Smooth muscle cell (in vitro differentiated cells): ENCODE measurements around the gene DUXB. TPM values are rescaled to one million over a fixed set of nuclear protein-coding genes. Genes with fewer than 3 reads are reported as not detected.

Experiments used
- DNase-seq: peaks from one replicate; lab custom pipeline; 2025; ENCODE audit not compliant: unreplicated experiment; lab: John Stamatoyannopoulos, UW
- H2AFZ ChIP-seq: fragments of 200-600 bp; sonication (generic); 2 replicates; pipeline ENCODE4 v1.6.0; 2016; ENCODE audit warnings: antibody characterized with exemption, low read depth, mild to moderate bottlenecking
- H3F3A ChIP-seq: fragments of 200-600 bp; sonication (generic); 2 replicates; pipeline ENCODE4 v1.6.0; 2017; ENCODE audit warnings: antibody characterized with exemption, low read depth
- H3K27ac ChIP-seq: fragments of 200-600 bp; sonication (generic); 2 replicates; pipeline ENCODE4 v1.5.1; 2016; ENCODE audit warnings: low read depth, mild to moderate bottlenecking
- H3K27me3 ChIP-seq: fragments of 200-600 bp; sonication (generic); 2 replicates; pipeline ENCODE4 v1.6.1; 2016; ENCODE audit warnings: low read depth, mild to moderate bottlenecking
- H3K36me3 ChIP-seq: fragments of 200-600 bp; sonication (generic); 2 replicates; pipeline ENCODE4 v1.5.1; 2016; ENCODE audit warnings: low read depth
- H3K4me1 ChIP-seq: fragments of 200-600 bp; sonication (generic); 2 replicates; pipeline ENCODE4 v1.5.1; 2016; ENCODE audit warnings: low read depth
- H3K4me2 ChIP-seq: fragments of 200-600 bp; sonication (generic); 2 replicates; pipeline ENCODE4 v1.6.0; 2016; ENCODE audit warnings: mild to moderate bottlenecking
- H3K4me3 ChIP-seq: fragments of 200-600 bp; sonication (generic); 2 replicates; pipeline ENCODE4 v1.5.1; 2016; ENCODE audit warnings: mild to moderate bottlenecking
- H3K79me2 ChIP-seq: fragments of 200-600 bp; sonication (generic); 2 replicates; pipeline ENCODE4 v1.6.0; 2016; ENCODE audit warnings: low read depth, mild to moderate bottlenecking
- H3K9ac ChIP-seq: fragments of 200-600 bp; sonication (generic); 2 replicates; pipeline ENCODE4 v1.6.0; 2016; ENCODE audit warnings: low read depth
- H3K9me3 ChIP-seq: fragments of 200-600 bp; sonication (generic); replicated peaks from 2 replicates; pipeline ENCODE4 v1.5.1; 2016; ENCODE audit warnings: low read depth
- H4K20me1 ChIP-seq: fragments of 200-600 bp; sonication (generic); 2 replicates; pipeline ENCODE4 v1.6.0; 2016; ENCODE audit warnings: low read depth
- CTCF ChIP-seq: fragments of 200-600 bp; sonication (generic); IDR thresholded peaks from 2 replicates; pipeline ENCODE4 v1.5.1; 2017; ENCODE audit warnings: borderline replicate concordance, mild to moderate bottlenecking, antibody characterized with exemption; ENCODE audit not compliant: insufficient read depth, poor library complexity, severe bottlenecking
- WGBS: methylation state at CpG from one replicate; pipeline ENCODE4 v1.1.7; 2016; ENCODE audit warnings: low lambda C conversion rate; 5-methylcytosine and 5-hydroxymethylcytosine counted together
- polyA plus RNA-seq: library from polyadenylated mRNA; unstranded; fragments of >200 nt; fragmentation: Nextera tagmentation; extraction: Ambion mirVana; gene quantifications from 2 replicates; pipeline ENCODE4 v1.2.1, GENCODE V29; 2016
- total RNA-seq: library from RNA; depleted of rRNA; stranded (reverse); fragments of >200 nt; gene quantifications from 2 replicates; pipeline ENCODE4 v1.2.3, GENCODE V29; 2014

Gene DUXB
- total and polyA plus RNA-seq, 2 experiments from 2014 or later: not detected

GRCh38 chr16:75679366-75679765 is 21.9 kb downstream of the DUXB start:
- 94% methylated on average over 5 of the region's 5 CpGs for WGBS

GRCh38 chr16:75676909-75677308 is 24.4 kb downstream of the DUXB start, which contains the start of gene CPHXL2:
TSS of gene CPHXL2 (minus strand) at chr16:75677009. CDS start at chr16:75676999, 10 bp downstream.
- Histone ChIP-seq H3K79me2 (no peaks in the 10 kb centered on the region), H3K36me3 (no peaks in the 10 kb centered on the region), H3K9me3 (no peaks in the 10 kb centered on the region), H3K4me1 (no peaks in the 10 kb centered on the region), H3K4me2 (no peak within 1 kb of the TSS), H3K27ac (no peak within 1 kb of the TSS), H3K4me3 (no peak within 1 kb of the TSS), H2AFZ (no peak within 1 kb of the TSS), H3F3A (no peaks in the 10 kb centered on the region), H3K27me3 (no peaks in the 10 kb centered on the region), H4K20me1 (no peaks in the 10 kb centered on the region), H3K9ac (no peak within 1 kb of the TSS)
- WGBS: 95% methylated on average over 4 of the region's 4 CpGs
- no peak for TF ChIP-seq CTCF
- no peak for DNase-seq

More at GRCh38 chr16:75679366-75679765, 21.9 kb downstream of the DUXB start:
- H3K4me1 ChIP-seq: no peaks in the 10 kb centered on the region
- no peak overlapping the region for H3K4me2 ChIP-seq
- H3K27ac ChIP-seq: no peak overlapping the region
- DNase-seq: no peak
- no peak overlapping the region for H2AFZ ChIP-seq
- H3K36me3 ChIP-seq: no peaks in the 10 kb centered on the region
- H3K4me3 ChIP-seq: no peak overlapping the region
- no peaks in the 10 kb centered on the region for H4K20me1 ChIP-seq
- no peaks in the 10 kb centered on the region for H3K27me3 ChIP-seq
- H3K9me3 ChIP-seq: no peaks in the 10 kb centered on the region
- no peak overlapping the region for H3K9ac ChIP-seq
- H3F3A ChIP-seq: no peaks in the 10 kb centered on the region
- TF ChIP-seq CTCF: no peak
- H3K79me2 ChIP-seq: no peaks in the 10 kb centered on the region

- Histone ChIP-seq H3K9ac (no peak overlapping the region), H3K36me3 (no peaks in the 10 kb centered on the region), H3F3A (no peaks in the 10 kb centered on the region), H4K20me1 (no peaks in the 10 kb centered on the region), H3K4me1 (no peaks in the 10 kb centered on the region), H3K4me3 (no peak overlapping the region), H3K79me2 (no peaks in the 10 kb centered on the region), H3K27ac (no peak overlapping the region), H3K9me3 (no peaks in the 10 kb centered on the region), H3K4me2 (no peak overlapping the region), H3K27me3 (no peaks in the 10 kb centered on the region), H2AFZ (no peak overlapping the region)
- TF ChIP-seq CTCF: no peak
- no peak for DNase-seq
Measured at GRCh38 chr16:75667503-75667902, 33.8 kb downstream of the DUXB start.

GRCh38 chr16:75660726-75661302 is 40.4 kb downstream of the DUXB start:
- TF ChIP-seq CTCF: no peak
- Histone ChIP-seq H3K79me2 (no peaks in the 10 kb centered on the region), H2AFZ (no peak overlapping the region), H3K36me3 (peaks cover 13% of the 10 kb centered on the region), H3K4me3 (no peak overlapping the region), H3F3A (no peaks in the 10 kb centered on the region), H3K9me3 (no peaks in the 10 kb centered on the region), H3K4me1 (no peaks in the 10 kb centered on the region), H3K27me3 (no peaks in the 10 kb centered on the region), H3K27ac (no peak overlapping the region), H3K4me2 (no peak overlapping the region), H3K9ac (no peak overlapping the region), H4K20me1 (peaks cover 30% of the 10 kb centered on the region)
- no peak for DNase-seq
- WGBS: 98% methylated on average over 4 of the region's 4 CpGs
